Fibroblast of skin of left biceps (primary cell): ENCODE measurements around the gene PDE2A.

Source experiments
- DNase-seq, 2 experiments: peaks; one replicate each; pipeline ENCODE4 v3.0.0-alpha.2; 2013; ENCODE audit warnings: low read depth in 2 of 2

PDE2A gene

DNA sequence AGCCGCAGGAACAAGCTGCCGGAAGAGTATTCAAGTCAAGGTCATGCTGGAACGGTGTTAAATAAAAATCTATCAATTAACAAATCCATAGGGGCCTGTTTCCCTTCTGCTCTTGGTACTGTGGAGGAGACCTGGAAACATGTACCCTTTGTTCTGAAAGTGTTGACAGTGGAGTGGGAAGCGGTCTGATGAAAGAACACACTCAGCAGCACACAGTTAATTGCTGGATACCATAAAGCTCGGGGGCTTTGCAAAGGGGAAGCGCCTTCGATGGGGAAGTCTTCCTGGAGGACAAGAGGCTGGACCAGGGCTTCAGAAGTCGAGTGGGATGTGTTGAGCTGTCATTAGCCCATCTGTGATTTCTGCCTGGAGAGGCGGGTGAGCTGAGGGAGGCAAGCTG, 127.4 kb downstream of the PDE2A start:
- DNase-seq, result no peak

DNA sequence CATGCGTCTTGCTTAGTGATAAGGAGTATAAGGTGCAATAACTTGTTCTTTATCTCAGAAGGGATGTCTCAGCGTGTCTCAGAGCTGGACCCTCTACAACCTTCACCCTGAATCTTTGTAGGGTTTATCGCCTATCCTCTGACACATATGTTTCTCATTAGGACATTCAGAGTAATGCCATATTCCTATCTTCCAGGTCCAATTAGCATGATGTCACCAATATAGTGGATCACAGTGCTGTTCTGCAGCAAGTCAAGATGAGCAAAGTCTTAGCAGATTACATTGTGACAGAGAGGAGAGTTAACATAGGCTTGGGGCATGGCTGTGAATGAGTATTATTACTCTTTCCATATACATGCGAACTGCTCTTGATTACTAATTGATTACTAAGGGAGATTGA, 129.6 kb downstream of the PDE2A start:
- no peak for DNase-seq

DNA sequence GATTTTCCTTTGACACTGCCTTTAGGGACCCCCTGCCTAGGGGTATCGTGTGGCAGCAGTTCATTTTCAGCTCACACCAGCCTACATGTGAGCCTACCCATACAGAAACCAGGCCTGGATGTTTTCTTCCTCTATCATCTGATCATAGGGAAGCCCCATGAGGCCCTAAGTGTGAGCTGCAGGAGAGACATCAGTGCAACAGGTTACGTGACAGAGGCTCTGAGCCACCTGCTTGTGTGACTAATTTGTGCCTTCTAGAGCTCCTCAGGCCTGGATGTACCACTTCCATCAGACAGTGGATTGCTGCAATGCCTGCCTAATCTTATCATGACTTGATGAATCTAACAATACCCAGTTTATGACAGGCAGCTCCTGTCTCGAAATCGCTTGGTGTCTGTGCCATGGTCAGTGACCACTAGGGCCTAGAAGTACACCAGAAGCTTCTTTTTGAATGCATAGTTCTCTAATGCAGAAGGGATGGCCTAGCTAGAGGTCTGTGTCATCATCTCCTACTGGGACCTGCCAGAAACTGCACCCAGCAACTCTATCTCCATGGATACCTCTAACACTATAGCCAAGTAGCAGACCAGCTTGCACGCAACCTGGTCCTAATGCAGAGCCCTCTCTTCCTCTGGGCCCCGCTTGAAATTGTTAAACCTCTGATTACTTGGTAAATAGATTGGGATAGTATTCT, 130.2 kb downstream of the PDE2A start:
- DNase-seq, result no peak

DNA sequence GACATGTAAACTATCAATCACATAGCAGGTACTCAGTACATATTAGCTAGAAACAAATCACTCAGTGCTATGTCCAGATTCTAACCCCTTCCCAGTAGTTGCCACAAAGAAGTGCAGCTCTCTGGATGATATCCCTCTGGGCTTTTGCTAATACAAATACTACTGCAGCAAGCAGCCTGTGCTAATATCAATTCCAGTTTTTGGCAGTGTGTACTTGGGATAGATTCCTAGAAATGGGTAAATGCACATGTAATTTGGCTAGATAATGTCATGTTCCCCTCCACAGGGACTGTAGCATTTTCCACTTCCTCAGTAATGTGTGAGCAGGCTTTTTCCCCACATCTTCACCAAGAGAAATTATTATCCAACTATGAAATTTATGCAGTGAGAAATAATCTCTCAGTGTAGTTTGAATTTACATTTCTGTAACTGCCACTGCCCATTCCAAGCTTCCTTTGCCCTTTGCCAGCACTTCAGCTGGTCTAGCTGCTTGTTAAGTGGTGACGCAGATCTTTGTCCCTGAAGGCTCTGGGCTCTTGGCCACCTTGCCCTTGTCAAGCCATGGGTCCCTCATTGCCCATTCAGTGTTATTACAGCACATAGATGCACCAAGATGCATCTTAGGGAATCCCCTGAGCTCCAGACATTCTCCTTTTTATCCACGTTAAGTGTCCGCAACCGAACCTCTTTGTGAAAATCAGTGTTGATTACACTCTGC, 132.8 kb downstream of the PDE2A start:
- no peak for DNase-seq

DNA sequence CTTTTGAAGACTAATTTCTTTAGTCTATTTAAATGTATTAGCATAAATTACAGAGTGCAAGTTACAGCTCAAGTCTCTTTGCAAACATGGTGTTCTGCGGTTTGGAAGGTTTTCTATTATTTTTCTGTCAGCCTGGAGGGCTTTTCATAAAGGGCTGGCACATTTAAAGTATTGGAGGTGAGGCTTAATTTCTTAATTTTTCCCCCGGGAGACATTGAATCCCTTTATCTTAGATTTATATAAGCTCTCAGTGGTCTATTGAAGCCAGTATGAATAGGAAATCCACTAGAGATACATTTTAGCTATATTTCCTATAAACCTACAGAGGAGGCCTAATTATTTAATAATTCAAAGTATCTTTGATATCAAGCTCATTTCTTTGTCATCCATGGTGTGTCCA, 137.2 kb downstream of the PDE2A start:
- DNase-seq, result no peak

DNA sequence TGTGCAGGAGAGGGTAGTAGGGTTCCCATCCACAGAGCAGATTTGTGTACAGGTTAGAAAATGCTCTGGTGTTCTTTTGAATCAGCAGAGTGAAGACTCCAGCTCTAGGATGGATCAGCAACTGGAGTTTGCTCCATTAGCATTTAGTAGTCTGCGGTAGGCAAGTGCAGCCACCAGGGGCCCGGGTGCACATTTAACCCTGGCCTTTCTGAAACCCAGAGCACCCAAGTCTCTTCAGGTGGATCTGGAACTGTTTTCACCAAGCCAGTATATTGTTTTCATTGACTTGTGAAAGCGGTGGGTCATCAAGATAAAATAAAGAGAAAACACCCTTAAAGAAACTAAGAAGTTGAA, 139.1 kb downstream of the PDE2A start:
- DNase-seq, result no peak

DNA sequence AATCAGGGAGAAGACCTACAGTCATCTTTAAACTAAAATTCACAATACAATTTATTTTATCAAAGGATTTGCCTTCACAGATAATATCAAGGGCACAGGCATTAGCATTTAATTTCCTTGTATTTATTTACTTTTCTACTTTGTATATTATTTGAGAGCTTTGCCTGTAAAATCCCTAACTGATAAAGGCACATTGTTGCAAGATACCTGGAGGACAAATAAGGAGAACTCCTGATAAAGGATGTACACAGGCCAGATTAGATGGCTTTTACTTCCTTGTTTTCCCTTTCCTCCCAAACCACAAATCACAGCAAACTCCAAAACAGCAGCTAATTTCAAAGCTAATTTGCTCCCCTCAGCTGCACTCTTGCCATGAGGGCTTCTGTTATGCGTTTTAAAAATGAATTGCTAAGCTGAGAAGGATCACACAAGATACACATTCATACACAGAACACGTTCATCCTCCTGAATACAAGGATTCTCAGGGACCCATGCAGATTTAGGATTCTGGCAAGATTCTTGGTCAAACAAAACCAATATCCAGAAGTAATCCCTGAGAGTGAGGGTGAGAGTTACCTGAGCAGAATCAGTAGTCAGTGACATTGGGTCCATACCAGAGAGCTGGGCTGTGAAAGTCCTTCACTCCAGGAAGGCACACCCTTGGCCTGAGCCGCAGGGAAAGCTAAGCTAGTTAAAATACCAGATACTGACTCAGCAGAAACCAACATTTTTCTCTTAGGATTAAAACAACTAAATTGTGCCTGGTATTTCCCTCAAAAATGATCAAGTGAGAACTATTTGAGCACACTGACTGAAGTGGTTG, 139.6 kb downstream of the PDE2A start:
- DNase-seq, result no peak

DNA sequence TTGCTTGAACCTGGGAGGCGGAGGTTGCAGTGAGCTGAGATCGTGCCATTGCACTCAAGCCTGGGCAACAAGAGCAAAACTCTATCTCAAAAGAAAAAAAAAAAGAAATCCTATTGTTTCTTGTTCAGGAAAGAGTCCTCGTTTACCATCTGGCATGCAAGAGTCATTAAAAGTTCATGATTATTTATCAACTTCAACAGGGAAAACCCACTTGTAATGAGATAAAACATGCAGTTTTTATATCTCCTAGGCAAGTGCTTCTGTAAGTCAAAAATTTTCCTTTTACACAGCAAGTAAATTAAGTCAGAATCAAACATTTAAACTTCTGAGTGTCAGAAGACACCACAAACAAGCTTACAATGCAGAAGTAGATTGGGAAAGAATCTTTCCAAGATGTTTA, 145.2 kb downstream of the PDE2A start:
- DNase-seq, result no peak

DNA sequence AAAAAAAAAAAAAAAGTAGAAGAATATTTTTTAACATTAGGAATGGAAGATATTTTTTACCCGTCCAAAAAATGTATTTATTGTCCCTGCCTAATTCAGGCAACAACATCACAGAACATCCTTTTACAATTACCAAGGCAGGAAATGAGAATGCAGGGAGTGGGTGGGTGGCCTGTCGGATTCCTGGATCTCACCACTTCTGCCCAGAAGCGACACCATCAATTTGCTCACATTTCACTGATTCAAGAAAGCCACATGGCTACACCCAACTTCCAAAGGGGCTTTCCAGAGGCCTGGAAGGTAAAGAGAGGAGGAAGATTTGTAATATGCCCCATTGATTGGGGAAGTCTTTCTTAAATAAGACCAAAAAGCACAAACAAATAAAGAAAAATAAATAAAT, 146.1 kb downstream of the PDE2A start:
- DNase-seq, result no peak
